NCI-H2107 treated with DMSO at 0.1 percent for 48 hours (cell line): ENCODE data around the gene HTR1A.

Experiments
- DNase-seq: peaks from one replicate; lab custom pipeline; 2025; ENCODE audit not compliant: unreplicated experiment; lab: John Stamatoyannopoulos, UW

Gene HTR1A

DNA sequence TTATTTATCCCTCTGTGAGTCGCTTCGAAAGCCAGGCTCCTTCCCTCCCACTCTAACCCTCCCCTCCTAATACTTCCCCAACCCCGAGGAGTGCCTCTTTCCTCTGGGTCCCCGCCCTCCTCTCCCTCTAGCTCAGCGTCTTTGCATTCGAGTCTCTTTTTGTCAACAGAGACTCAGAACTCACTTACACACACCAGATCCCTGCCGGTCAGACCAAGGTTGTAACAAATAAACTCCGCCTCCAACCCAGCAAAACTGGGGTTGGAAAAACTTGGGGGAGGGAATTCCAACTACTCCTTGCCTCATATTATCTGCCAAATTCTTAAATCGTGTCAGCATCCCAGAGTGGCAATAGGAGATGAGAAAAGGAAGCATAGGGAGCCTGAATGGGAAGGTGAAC lies at the start of gene HTR1A:
Gene HTR1A, minus strand, starts transcription at position 167 of the 400 bp plus-strand sequence. CDS start 726 bp downstream, outside the sequence.
- DNase-seq: no peak

DNA sequence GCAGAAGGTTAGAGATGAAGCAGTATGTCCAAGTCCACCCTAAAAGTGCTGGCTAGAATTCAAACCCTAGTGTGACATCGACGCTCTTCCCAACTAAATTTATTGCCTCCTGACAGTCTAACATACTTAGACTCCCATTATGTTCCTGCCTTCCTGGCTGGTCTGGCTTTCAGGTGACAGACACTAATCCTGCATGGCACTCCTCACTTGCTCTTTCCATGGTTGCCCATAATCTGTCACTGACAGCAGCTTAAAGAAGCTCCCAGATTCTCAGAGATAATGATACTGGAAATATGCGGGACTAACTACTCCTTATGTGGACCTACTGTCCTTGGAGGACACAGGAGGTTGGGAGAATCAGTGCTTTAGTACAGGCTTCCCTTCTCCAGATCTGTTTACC lies 41.7 kb upstream of the HTR1A start:
- DNase-seq: no peak

DNA sequence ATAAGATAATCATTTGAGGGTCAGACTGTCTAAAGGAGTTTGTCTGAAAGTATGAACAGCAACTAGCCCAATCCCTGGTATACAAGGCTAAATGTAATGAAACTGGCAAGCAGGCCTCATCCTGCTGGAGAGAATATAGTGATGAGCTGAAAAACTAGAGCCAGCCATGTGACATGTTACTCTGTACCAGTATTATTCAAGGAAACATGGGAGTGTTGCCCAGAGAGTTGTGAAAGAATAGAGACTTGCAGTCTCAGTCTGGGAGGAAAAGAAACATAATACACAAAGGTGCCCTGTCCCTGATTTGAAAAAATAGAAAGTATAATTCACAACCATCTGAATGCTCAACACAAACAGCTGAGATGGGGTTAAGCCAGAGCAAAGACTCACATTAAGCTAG lies 37.9 kb upstream of the HTR1A start:
- no peak for DNase-seq

DNA sequence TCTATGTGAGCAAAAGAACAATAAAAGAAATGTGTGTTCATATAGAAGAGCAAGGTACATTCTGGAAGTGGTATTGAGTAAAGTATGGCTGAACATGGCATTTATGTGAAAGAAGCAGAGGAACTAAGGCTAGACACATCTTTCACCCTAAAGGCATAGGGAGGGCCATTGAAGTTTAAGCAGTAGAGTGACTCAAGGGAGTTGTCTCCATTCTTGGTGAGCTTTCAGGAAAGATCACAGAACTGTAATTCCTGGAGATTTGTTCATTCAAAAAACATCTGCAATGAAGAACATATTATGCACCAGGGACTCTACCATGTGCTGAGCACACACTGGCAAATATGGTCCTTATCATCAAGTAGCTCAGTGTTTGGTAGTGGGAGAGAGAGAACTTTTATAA lies 24.8 kb upstream of the HTR1A start:
- DNase-seq: no peak

DNA sequence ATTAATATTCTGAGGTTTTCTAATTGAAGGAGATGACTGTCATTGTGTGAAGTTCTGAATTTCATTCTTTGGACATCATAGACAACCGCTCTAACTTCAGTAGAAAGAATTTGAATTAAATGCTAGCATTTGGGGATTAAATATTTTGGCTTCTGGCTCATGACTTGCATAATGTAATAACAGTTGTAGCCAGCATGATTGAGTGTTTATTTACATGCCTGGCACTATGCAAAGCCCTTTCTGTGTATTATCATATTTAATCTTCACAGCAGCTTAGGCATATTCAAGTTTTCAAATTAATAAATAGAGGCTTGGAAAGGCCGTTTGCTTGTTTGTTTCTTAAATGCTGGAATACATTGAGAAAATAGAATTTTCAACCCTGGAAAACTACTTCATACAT lies 19.6 kb upstream of the HTR1A start:
- DNase-seq: no peak

DNA sequence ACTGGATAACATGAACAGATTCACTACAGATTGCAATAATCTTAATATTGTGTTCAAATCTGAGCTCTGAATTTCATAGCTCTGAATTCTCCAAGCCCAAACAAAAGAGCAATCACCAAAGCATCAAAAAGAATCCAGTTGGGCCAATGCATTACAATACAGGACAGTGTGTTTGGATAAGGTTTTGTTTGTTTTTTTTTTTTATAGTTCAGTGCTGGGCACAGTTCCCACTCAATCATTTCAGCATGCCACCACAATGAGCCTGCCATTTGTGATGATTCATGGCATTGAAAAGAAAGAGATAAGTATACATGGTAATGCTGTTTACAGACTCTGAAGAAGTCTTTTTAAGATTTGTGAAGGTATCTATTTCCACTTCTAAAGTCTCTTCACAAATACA lies 1.7 kb upstream of the HTR1A start:
- DNase-seq: no peak

DNA sequence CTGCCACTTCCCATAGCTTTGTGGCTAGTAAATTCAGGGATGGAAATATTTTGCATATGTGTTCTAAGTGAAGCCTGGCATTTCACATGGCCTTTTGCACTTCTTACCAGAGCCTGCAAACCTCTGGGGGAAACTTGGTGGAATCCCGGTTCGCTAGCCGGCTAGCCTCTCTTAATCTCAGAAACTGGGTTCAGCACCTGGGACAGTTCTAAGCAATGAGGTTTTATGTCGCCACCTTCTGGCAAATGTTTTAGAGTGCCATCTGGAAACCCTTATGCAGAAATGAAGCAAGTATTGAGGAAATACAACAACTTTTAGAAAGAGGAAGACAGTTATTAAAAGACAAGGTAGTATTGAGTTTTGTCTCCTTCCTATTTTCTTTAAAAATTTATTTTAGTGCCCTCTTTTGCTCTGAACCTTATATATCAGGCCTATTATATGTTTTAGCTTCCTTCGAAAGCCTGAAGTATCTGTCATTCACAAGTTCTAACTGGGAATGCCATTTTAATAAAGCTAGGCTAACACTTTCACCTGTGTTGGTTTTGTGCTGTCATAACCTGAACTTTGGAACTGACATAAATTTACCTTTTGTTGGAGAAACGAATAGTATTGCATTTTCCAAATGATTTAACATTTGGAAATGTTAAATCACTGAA lies 963 bp upstream of the HTR1A start:
- DNase-seq: peak; percentile 11

DNA sequence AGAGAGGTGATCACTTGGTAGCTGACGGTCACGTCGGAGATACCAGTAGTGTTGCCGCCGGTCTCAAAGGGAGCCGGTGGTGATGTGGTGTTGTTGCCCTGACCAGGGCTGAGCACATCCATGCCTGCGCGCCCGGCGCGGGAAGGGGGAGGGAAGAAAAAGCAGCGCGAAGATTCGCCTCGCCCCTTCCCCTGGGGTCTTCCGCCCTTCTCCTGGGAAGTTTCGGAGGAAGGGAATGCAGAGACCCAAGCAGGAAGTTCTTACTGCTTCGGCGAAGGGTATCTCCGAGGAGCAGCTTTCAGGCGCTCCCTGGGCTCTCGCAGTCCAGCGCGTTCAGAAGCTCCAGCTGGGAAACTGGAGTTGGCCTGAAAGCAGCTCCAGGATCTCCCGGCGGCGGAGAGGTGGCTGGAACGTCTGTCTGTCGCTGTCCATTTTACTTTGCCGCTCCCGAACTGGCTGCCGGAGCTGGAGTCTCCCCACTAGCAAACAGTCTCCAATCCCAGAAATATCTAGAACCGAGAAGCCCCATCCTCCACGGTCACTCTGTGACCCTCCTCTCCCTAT lies 565 bp downstream of the HTR1A start:
- DNase-seq: no peak

DNA sequence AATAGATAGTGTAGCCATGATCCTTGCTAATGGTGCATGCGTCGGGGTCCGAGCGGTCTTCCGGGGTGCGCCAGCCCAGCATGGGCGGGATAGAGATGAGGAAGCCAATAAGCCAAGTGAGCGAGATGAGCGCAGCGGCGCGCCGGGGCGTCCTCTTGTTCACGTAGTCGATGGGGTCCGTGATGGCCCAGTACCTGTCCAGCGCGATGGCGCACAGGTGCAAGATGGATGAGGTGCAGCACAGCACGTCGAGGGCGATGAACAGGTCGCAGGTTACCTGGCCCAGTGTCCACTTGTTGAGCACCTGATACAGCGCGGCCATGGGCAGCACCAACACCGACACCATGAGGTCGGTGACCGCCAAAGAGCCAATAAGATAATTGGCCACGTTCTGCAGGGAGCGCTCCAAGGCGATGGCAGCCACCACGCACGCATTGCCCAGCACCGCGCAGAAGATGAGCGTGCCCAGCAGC lies 1.1 kb downstream of the HTR1A start:
- no peak for DNase-seq

DNA sequence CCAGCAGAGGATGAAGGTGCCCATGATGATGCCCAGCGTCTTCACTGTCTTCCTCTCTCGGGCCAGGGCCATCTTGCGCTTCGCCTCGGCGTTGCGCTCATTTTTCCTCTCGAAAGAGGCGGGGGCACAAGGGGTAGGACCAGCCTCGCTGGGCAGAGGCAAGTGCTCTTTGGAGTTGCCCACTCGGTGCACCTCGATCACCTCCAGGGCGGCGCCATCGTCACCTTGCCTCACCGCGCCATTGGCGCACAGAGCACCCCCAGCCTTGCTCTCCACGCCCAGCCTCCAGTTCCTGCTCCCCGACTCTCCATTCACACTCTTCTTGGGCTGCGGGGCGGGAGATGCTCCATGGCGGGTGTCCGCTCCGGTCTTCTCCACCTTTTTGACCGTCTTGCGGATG lies 1.6 kb downstream of the HTR1A start:
- DNase-seq: no peak

DNA sequence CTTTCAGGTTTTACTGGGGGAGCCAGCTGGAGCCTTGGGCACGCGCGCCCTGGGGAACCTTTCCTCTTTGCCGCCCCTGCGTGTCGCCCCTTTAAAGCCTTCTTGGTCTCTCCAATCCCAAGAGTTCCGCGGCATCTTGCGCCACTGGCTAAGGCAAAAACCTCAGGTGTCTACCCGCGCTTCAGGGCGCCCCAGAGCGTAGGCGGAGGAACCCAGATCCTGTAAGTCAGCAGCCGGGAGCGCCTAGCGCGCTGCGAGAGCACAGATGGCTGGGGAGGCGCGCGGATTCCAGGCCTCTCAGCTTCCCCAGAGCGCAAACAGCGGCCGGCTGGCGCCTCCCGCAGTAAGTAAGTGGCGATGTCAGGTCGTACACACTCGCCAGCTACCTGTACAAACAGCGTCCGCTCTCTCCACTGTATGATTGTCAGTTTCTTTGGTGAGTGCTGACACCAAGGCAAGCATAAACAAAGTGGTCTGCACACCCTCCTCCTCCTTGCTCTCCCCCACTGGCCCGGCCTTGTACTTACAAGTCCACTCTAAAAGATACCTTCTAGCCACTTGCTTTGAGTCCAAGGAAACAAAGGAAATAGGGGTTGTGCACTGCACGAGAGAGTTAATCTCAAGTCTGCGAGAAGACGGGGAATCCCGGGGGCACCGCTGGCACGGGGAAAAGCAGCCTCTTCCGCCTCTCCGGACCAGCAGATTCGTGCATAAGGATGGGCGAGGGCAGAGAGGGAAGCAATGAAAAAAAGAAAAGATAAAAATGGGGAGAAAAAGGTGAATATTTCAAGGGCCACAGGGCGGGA lies 2.9 kb downstream of the HTR1A start:
- DNase-seq: no peak

DNA sequence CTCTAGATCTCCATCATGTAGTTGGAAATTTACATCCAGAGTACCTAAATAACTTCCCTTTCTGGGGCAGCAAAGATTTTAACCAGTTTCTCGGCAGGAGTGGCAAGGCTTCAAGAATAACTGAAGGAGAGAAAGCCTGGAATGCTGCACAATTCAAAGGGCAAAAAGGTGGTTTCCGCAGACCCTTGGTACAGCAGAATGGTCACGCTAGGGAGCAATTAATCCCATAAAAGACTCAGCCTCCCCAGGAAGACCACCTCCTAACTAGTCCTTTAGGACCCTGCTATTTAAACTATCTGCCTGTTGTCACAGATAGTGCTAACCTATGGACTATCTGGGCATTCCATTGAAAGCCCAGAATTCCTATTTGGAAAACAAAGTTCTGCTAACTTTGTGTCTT lies 3.6 kb downstream of the HTR1A start:
- DNase-seq: no peak

DNA sequence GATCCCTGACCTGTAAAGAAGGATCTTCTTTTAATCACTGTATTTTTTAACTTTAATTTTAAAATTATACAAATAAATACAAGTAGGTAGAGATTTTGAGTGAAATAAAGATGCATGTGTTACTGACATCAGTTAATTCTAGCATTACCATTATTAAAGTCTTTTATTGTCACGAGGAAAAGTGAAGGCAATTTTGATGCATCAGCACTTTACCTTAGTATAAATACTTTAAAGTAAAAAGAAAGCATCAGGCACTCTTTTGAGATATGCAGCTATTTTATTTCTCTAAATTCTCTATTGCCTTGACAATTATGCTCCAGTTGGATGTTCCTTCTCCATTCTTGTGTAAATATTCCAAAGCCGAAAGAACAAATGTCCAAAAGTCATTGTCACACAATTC lies 4.6 kb downstream of the HTR1A start:
- no peak for DNase-seq

DNA sequence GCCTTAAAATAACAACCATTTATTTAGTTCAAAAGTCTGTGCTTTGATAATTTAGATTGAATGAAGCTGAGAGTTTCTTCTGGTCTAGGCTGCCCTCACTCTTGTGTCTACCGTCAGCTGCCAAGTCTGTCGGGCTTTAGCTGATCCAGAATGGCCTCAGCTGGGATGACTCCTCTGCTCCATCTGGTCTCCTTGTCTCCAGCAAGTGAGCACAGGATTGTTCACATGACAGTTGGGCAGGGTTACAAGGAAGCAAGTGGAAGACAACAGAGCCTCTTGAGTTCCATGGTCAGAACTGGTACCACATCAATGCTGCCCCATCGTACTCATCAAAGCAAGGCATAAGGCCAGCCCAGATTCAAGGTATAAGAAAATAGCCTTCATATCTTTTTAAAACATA lies 9.0 kb downstream of the HTR1A start:
- DNase-seq: no peak

DNA sequence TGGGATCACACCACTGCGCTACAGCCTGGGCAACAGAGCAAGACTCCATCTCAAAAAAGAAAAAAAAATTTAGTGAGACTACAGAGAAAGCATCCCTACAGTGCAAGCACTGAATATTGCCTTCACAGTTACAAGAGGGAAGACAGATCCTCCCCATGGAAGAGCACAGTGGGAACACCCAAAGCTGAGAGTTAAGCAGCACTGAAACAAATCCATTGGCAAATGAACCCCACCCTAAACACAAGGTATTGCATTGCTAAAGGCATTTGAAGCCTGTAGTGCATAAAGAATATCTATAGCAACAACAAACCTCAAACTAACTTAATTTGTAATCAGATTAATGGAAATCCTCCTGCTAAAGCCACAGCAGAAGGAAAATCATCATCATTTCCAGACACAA lies 27.1 kb downstream of the HTR1A start:
- no peak for DNase-seq

DNA sequence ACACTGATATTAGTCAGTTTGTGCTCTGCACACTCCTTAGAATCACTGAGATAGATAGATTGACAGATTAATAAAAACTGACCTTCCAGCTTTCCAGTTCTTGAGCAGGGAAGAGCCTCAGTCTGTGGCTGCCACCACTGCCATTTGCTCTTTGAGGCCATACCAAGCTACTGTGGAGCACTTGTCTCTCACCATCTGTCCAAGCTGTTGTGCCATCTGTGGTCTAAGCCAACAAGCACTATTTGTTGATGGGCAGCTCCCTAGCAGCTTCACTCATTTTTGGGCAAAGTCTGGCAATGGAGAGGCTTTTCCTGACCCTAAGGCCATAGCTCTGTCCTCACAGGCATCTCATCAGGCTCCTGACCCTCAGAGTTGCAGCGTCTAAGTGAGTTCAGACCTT lies 30.4 kb downstream of the HTR1A start:
- no peak for DNase-seq

DNA sequence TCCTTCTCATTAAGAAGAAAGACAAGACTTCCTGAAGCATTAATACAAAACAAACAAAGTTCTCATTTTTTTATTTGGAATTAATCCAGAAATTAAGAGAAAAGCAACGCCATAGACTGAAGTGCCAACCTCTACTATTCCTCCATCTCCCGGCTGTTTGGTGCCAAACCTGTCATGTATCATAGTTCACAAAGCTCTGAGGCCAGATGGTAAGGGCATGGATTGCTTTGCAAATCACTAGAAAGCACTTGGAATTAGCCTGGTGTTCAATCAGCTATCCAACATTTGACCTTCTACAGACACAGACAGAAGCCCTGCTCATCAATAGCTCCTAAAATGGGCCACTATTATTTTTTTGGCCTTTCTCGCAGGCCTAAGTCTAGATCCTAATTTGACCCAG lies 33.8 kb downstream of the HTR1A start:
- DNase-seq: no peak

DNA sequence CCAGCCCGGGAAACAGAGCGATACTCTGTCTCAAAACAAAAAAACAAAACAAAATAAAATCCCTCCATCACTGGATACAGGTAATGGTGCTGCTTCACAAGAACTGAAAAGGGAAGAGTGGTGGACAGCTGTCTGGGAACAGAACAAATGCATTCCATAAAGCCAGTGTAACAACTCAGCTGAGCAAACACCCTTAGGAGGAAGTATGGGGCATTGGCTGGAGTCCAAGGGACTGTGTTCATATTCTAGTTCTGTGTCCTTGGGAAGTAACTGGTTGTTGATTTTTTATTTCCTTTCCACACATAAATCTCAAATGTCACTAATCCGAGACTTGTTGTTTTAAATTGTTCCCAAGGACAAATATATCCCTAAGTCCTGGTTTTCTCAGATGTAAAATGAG lies 38.3 kb downstream of the HTR1A start:
- DNase-seq: no peak

DNA sequence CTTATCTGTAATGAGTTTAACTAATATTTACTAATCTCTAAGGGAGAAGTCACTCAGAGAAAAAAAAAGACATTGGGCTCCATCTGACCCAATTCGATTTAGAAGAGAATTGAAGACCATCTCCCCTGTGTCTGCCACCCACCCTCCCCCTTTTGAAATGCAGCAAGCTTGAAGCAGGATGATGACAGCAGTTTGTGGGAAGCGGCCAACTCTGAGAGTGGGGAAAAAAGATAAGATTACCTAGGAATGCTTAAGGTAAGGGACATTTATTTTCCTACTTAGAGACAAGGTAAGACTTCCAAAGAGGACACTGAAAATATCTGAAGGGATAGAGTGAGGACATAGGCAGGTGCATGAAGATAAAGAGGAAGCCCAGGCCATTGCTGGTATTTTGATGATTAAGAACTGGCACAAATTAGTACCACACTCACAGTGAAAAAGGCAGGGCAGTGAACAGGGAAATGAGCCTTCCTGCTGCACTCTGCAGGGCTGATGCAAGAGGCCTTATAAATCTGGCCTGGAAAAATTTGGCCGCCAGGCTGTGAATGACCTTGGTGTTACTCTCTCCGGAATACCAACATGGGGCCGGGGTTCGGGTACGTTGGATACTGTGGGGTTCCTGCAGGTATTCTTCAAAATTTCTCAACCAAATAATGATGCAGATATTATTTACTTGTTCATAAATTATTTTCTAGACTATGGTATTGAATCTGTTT lies 42.3 kb downstream of the HTR1A start:
- no peak for DNase-seq

DNA sequence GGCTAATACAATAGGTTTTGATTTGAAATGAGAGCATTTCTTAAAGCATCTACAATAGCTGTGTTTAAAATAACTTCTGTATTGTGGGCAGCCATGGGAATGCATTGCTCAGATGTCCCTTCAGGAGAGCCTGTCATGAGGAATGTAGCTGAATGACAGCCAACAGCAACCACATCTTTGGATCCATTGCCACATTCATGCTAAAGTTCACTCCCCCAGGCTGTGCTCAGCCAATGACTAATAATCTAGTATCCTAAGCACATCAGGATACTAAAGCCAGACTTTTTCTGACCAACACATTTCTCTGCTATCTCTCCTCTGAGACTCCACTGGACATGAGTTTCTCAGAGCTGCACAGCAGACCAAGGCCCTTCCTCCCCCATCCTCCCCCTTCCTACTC lies 45.5 kb downstream of the HTR1A start:
- no peak for DNase-seq

DNA sequence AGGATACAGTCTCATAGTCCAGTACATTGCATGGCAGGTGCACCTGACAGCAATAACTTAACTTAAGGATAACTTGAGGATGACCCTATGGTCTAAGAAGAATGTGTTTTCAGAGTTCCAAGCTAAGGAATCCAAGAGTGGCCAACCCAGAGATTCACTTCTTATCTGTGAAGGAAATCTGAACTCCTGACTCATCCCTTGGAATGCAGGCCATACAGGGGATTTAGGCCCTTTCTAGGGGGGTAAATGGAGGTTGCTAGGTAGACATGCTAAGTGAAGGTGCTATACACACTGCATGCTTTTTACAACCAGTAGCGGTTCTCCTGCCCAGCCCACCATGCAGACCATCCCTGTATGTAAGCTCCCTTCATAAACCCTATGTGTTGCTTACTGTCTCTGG lies 50.4 kb downstream of the HTR1A start:
- no peak for DNase-seq
